ENCODE measurements around the gene ITGBL1.

- TF ChIP-seq CTCF (IDR thresholded peaks at IDR 0.05; ENCODE audit: low read depth, low read length) (no peak), POLR2A (IDR thresholded peaks at IDR 0.05; ENCODE audit: extremely low read depth, insufficient read length) (no peak), MYC (IDR thresholded peaks at IDR 0.05; ENCODE audit: low read depth, low read length) (no peak), MAX (IDR thresholded peaks at IDR 0.05; ENCODE audit: low read depth, low read length) (no peak)
Measured at GRCh38 chr13:101645871-101646270, 193.4 kb downstream of the ITGBL1 start.
